ENCODE data around the gene TBC1D14. TPM values are rescaled to one million over a fixed set of nuclear protein-coding genes. Genes with fewer than 3 reads are reported as not detected.
A peak's percentile ranks its signal among the peaks of the same experiment; 100 is the strongest.

Gene TBC1D14
- total RNA-seq, 1 donor from 2014 or later: 43.3 TPM

GRCh38 chr4:6915041-6916005 is 5.7 kb downstream of the TBC1D14 start:
- TF ChIP-seq CTCF (conservative IDR thresholded peaks at IDR 0.05; ENCODE audit: low read depth, low read length): no peak
- no peak overlapping the region for H3K4me3 ChIP-seq (ENCODE audit: low read depth, low read length)
- DNase-seq (ENCODE audit: low read depth): no peak

- no peak for TF ChIP-seq CTCF (conservative IDR thresholded peaks at IDR 0.05; ENCODE audit: low read depth, low read length)
- DNase-seq (ENCODE audit: low read depth): no peak
- H3K4me3 ChIP-seq (ENCODE audit: low read depth, low read length): no peak overlapping the region
Observed at GRCh38 chr4:6916069-6916586, 6.5 kb downstream of the TBC1D14 start.

GRCh38 chr4:6916587-6917460 is 7.2 kb downstream of the TBC1D14 start:
- H3K4me3 ChIP-seq (ENCODE audit: low read depth, low read length): peak overlapping the region; percentile 12
- no peak for TF ChIP-seq CTCF (conservative IDR thresholded peaks at IDR 0.05; ENCODE audit: low read depth, low read length)
- DNase-seq (ENCODE audit: low read depth): peak; percentile 47

GRCh38 chr4:6917461-6918271 is 8.0 kb downstream of the TBC1D14 start:
- peak; percentile 62 for TF ChIP-seq CTCF (conservative IDR thresholded peaks at IDR 0.05; ENCODE audit: low read depth, low read length)
- H3K4me3 ChIP-seq (ENCODE audit: low read depth, low read length): peak overlapping the region; percentile 12
- DNase-seq (ENCODE audit: low read depth): peak; percentile 31

GRCh38 chr4:6918338-6918737 is 8.7 kb downstream of the TBC1D14 start:
- TF ChIP-seq CTCF (conservative IDR thresholded peaks at IDR 0.05; ENCODE audit: low read depth, low read length): no peak
- no peak overlapping the region for H3K4me3 ChIP-seq (ENCODE audit: low read depth, low read length)
- no peak for DNase-seq (ENCODE audit: low read depth)

- TF ChIP-seq CTCF (conservative IDR thresholded peaks at IDR 0.05; ENCODE audit: low read depth, low read length): no peak
- H3K4me3 ChIP-seq (ENCODE audit: low read depth, low read length): no peak overlapping the region
- DNase-seq (ENCODE audit: low read depth): no peak
Observed at GRCh38 chr4:6920171-6920570, 10.5 kb downstream of the TBC1D14 start.

Measured in epithelial cell of proximal tubule (primary cell).